ENCODE measurements around the gene SUSD5. TPM values are rescaled to one million over a fixed set of nuclear protein-coding genes. Genes with fewer than 3 reads are reported as not detected.

The SUSD5 gene
- 1.1 TPM for total RNA-seq
- long read RNA-seq, full-length matches to known transcripts = 3 of 6 reads
- long read RNA-seq, partial matches to known transcripts = 0 of 6 reads
- long read RNA-seq, other reads (novel, unspliced or antisense) = 3 of 6 reads

- Histone ChIP-seq H3K4me1 (no peaks in the 10 kb centered on the region), H3K36me3 (no peaks in the 10 kb centered on the region), H3K27ac (no peak within 1 kb of the TSS), H3K9me3 (no peaks in the 10 kb centered on the region), H3K4me3 (peak within 1 kb of the TSS; percentile 43), H3K27me3 (peaks cover 26% of the 10 kb centered on the region)
- TF ChIP-seq CTCF (IDR thresholded peaks at IDR 0.05) = no peak
- ATAC-seq (peak; percentile 86), DNase-seq (peak; percentile 72)
- intact Hi-C loops (cut with DNase I) = no loop called here
Observed at GRCh38 chr3:33218446-33219174, at the start of gene SUSD5. SUSD5 (minus strand) TSS chr3:33218810; CDS start chr3:33218797, 13 bp downstream.

- no peak for TF ChIP-seq CTCF (IDR thresholded peaks at IDR 0.05)
- H3K36me3 ChIP-seq = no peaks in the 10 kb centered on the region
- ATAC-seq (no peak), DNase-seq (no peak)
- H3K4me1 ChIP-seq = no peaks in the 10 kb centered on the region
- no peaks in the 10 kb centered on the region for H3K9me3 ChIP-seq
- H3K27me3 ChIP-seq = no peaks in the 10 kb centered on the region
- no peak overlapping the region for H3K4me3 ChIP-seq
- intact Hi-C loops (cut with DNase I) = no loop called here
- no peak overlapping the region for H3K27ac ChIP-seq
Observed at GRCh38 chr3:33260104-33260503, 41.5 kb upstream of the SUSD5 start.

- no peak for ATAC-seq
- H3K27me3 ChIP-seq = no peaks in the 10 kb centered on the region
- H3K27ac ChIP-seq = no peak overlapping the region
- no peak for DNase-seq
- H3K36me3 ChIP-seq = no peaks in the 10 kb centered on the region
- no peaks in the 10 kb centered on the region for H3K4me1 ChIP-seq
- H3K9me3 ChIP-seq = no peaks in the 10 kb centered on the region
- no peak overlapping the region for H3K4me3 ChIP-seq
- TF ChIP-seq CTCF (IDR thresholded peaks at IDR 0.05) = no peak
- intact Hi-C loops (cut with DNase I) = no loop called here
Observed at GRCh38 chr3:33256249-33256648, 37.6 kb upstream of the SUSD5 start.

- intact Hi-C loops (cut with DNase I) = no loop called here
- TF ChIP-seq CTCF (IDR thresholded peaks at IDR 0.05) = no peak
- DNase-seq = no peak
- no peak for ATAC-seq
- H3K27me3 ChIP-seq = no peaks in the 10 kb centered on the region
- no peaks in the 10 kb centered on the region for H3K36me3 ChIP-seq
- no peak overlapping the region for H3K27ac ChIP-seq
- H3K9me3 ChIP-seq = no peaks in the 10 kb centered on the region
- no peak overlapping the region for H3K4me3 ChIP-seq
- H3K4me1 ChIP-seq = no peaks in the 10 kb centered on the region
Observed at GRCh38 chr3:33250712-33251111, 32.1 kb upstream of the SUSD5 start.

GRCh38 chr3:33246786-33247185 is 28.2 kb upstream of the SUSD5 start:
- Histone ChIP-seq H3K36me3 (no peaks in the 10 kb centered on the region), H3K27me3 (no peaks in the 10 kb centered on the region), H3K9me3 (no peaks in the 10 kb centered on the region), H3K4me1 (no peaks in the 10 kb centered on the region), H3K4me3 (no peak overlapping the region), H3K27ac (no peak overlapping the region)
- no peak for TF ChIP-seq CTCF (IDR thresholded peaks at IDR 0.05)
- DNase-seq (no peak), ATAC-seq (no peak)
- intact Hi-C loops (cut with DNase I) = no loop called here

Data from upper lobe of right lung (tissue), 1 donor.